ENCODE measurements around the gene KRT13. TPM values are rescaled to one million over a fixed set of nuclear protein-coding genes. Genes with fewer than 3 reads are reported as not detected.

The KRT13 gene
- total RNA-seq, 1 experiment from 2014 or later: 1.4 TPM

DNA sequence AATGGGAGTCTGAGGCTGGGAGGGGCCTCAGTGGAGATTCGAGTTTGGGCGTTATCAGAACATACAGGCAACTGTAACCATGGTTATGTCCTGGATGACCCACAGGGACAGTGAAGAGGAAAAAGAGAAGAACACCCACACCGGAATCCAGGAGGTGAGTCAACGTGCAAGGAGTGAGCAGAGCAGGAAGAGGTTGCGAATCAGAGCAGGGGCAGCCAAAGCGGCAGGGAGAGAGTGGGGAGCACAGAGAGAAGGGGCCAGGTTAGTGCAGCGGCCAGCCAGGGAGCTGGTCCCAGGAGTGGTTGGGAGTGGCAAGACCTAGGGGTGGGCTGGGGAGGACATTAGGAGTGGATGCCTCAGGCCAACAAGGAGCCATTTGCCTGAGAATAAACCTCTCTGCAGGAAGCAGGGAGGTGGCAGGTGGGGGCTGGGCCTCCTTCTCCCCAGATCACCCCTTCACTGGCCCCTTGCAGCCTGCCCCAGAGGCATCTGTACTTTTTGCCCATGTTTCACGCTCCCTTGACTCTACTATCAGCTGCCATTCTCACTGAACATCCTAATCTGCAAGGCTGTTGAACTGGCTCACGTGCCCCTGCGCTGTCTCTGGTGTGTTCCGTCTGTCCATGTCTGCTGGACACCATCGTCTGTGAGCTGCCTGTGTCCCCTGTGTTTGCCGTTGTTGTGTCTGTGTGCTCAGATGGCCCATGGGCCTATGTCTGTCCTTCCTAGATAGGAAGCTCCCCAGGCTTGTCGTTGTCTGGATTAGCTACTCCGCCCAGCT is 5.1 kb downstream of the KRT13 start:
- H3K27me3 ChIP-seq (ENCODE audit: low read length): no peaks in the 10 kb centered on the region
- BruUV-seq (replicated peaks): TSS peak; percentile 28
- H3K9me2 ChIP-seq (replicated peaks; ENCODE audit: low read length): no peaks in the 10 kb centered on the region
- H3K4me1 ChIP-seq (ENCODE audit: insufficient read depth, low read length): peaks cover 33% of the 10 kb centered on the region
- no peaks in the 10 kb centered on the region for H3K79me2 ChIP-seq (ENCODE audit: low read length)
- H3F3A ChIP-seq (ENCODE audit: low read length, unreplicated experiment): no peaks in the 10 kb centered on the region
- H3K36me3 ChIP-seq (ENCODE audit: low read depth, low read length): no peaks in the 10 kb centered on the region
- 0 out of 2 replicates have a peak overlapping the region, but pooled peaks have one; percentile 21 for H3K4me3 ChIP-seq (ENCODE audit: low read length)
- POLR2A ChIA-PET (ENCODE audit: unreplicated experiment): interaction anchor here (0.5 to 0.6 kb wide), 2 partner anchors 18 to 28 kb away, joined by 3 to 9 read pairs; partner anchors contain the start of gene KRT19
- peak overlapping the region; percentile 48 for H3K9ac ChIP-seq (ENCODE audit: low read length)
- peak overlapping the region; percentile 57 for H3K4me2 ChIP-seq (ENCODE audit: low read length)
- CTCF ChIA-PET: interaction anchor here (0.6 kb wide), 1 partner anchor 83 kb away, joined by 3 read pairs; no protein-coding TSS in a partner anchor
- no peak for TF ChIP-seq EZH2phosphoT487 (IDR thresholded peaks at IDR 0.05; ENCODE audit: borderline replicate concordance, low read length)
- TF ChIP-seq, protein P1, sequence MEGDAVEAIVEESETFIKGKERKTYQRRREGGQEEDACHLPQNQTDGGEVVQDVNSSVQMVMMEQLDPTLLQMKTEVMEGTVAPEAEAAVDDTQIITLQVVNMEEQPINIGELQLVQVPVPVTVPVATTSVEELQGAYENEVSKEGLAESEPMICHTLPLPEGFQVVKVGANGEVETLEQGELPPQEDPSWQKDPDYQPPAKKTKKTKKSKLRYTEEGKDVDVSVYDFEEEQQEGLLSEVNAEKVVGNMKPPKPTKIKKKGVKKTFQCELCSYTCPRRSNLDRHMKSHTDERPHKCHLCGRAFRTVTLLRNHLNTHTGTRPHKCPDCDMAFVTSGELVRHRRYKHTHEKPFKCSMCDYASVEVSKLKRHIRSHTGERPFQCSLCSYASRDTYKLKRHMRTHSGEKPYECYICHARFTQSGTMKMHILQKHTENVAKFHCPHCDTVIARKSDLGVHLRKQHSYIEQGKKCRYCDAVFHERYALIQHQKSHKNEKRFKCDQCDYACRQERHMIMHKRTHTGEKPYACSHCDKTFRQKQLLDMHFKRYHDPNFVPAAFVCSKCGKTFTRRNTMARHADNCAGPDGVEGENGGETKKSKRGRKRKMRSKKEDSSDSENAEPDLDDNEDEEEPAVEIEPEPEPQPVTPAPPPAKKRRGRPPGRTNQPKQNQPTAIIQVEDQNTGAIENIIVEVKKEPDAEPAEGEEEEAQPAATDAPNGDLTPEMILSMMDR (conservative IDR thresholded peaks at IDR 0.05; ENCODE audit: low read depth, low read length): no peak
- no peak for TF ChIP-seq EZH2 (IDR thresholded peaks at IDR 0.05; ENCODE audit: low read length, unreplicated experiment)
- intact Hi-C loops (cut with micrococcal nuclease): no loop called here
- H2AFZ ChIP-seq (ENCODE audit: low read length): no peak overlapping the region
- H4K20me1 ChIP-seq (ENCODE audit: low read length): no peaks in the 10 kb centered on the region
- ATAC-seq (peak; percentile 84), DNase-seq (peak; percentile 82)
- H3K9me3 ChIP-seq (ENCODE audit: low read length): no peaks in the 10 kb centered on the region
- peak overlapping the region; percentile 76 for H3K27ac ChIP-seq (ENCODE audit: low read length)

DNA sequence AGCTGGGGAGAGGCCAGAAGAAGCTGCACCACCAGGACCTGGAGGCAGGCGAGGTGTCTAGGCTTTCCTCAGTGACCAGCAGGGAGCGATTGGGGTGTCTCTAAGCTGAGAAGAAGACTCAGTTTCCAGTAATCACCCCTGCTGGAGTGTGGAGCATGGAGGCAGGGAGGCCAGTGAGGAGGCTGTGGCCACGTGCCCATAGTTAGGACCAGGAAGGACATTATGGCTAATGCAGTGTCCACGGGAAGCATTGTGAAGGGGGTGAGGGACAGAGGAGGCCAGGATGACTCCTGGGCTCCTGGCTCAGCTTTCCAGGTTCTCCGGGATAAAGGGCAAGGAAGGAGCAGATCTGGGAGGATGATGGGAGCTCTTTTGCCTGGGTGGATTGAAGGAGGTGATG is 5.7 kb downstream of the KRT13 start:
- DNase-seq: no peak
- TF ChIP-seq EZH2phosphoT487 (IDR thresholded peaks at IDR 0.05; ENCODE audit: borderline replicate concordance, low read length): no peak
- TF ChIP-seq EZH2 (IDR thresholded peaks at IDR 0.05; ENCODE audit: low read length, unreplicated experiment): no peak
- TF ChIP-seq, protein P1 (conservative IDR thresholded peaks at IDR 0.05; ENCODE audit: low read depth, low read length): no peak
- Histone ChIP-seq H3K36me3 (ENCODE audit: low read depth, low read length) (no peaks in the 10 kb centered on the region), H3K9ac (ENCODE audit: low read length) (peak overlapping the region; percentile 10; the same call in 1 of the 2 replicates), H3K4me2 (ENCODE audit: low read length) (peak overlapping the region; percentile 57; the same call in 1 of the 2 replicates), H2AFZ (ENCODE audit: low read length) (no peak overlapping the region), H3K79me2 (ENCODE audit: low read length) (no peaks in the 10 kb centered on the region), H4K20me1 (ENCODE audit: low read length) (no peaks in the 10 kb centered on the region), H3K27ac (ENCODE audit: low read length) (peak overlapping the region; percentile 76), H3K9me3 (ENCODE audit: low read length) (no peaks in the 10 kb centered on the region), H3K4me3 (ENCODE audit: low read length) (no peak overlapping the region), H3F3A (ENCODE audit: low read length, unreplicated experiment) (no peaks in the 10 kb centered on the region), H3K9me2 (replicated peaks; ENCODE audit: low read length) (no peaks in the 10 kb centered on the region), H3K27me3 (ENCODE audit: low read length) (no peaks in the 10 kb centered on the region), H3K4me1 (ENCODE audit: insufficient read depth, low read length) (peaks cover 36% of the 10 kb centered on the region)
- ATAC-seq: no peak; the same call in 1 of the 2 replicates
- POLR2A ChIA-PET (ENCODE audit: unreplicated experiment): interaction anchor here (0.6 kb wide), 1 partner anchor 29 kb away, joined by 3 read pairs; the partner anchor contains the start of gene KRT19
- BruUV-seq (replicated peaks): no TSS peak
- CTCF ChIA-PET: interaction anchor here (0.6 kb wide), 1 partner anchor 82 kb away, joined by 3 read pairs; no protein-coding TSS in a partner anchor
- intact Hi-C loops (cut with micrococcal nuclease): loop anchor here (10.0 kb wide), 1 partner anchor 175 kb away; no protein-coding TSS in a partner anchor

Measured in PC-3 (cell line).